ENCODE data around the gene CCL4.

- no peak for TF ChIP-seq POLR2A (IDR thresholded peaks at IDR 0.05)
- TF ChIP-seq CTCF (IDR thresholded peaks at IDR 0.05), result no peak
Measured at GRCh38 chr17:36142235-36142634, 38.6 kb downstream of the CCL4 start.

Measured in uterus (tissue), 2 donors.